GM18499 (cell line): ENCODE measurements around the gene SEL1L2.

Experiments used
- ATAC-seq: cut with Tn5 transposase; IDR thresholded peaks from one replicate; pipeline ENCODE4 v1.9.1; 2021; ENCODE audit warnings: moderate number of reproducible peaks; ENCODE audit not compliant: insufficient read depth, unreplicated experiment

SEL1L2 gene

DNA sequence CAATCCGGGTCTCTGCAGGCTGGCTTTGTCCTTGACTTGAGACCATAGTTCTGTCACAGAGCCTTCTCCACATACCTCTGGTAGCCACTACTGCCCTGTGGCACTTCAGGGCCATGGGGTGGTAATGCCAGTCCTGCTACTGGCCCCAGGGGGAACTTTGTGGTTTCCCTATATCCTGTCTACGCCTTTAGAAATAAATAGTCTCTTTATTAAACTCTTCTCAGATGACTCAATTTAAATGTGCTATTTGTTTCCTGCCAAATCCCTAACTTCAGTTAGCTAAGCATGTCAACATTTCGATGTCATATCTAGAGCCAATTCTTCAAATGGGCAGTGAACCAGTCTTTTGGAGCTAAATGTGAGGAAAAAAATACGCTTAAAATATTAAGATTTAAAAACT, 60.1 kb downstream of the SEL1L2 start:
- ATAC-seq = no peak

- no peak for ATAC-seq
Measured at GRCh38 chr20:13929836-13930235, 60.6 kb downstream of the SEL1L2 start.

DNA sequence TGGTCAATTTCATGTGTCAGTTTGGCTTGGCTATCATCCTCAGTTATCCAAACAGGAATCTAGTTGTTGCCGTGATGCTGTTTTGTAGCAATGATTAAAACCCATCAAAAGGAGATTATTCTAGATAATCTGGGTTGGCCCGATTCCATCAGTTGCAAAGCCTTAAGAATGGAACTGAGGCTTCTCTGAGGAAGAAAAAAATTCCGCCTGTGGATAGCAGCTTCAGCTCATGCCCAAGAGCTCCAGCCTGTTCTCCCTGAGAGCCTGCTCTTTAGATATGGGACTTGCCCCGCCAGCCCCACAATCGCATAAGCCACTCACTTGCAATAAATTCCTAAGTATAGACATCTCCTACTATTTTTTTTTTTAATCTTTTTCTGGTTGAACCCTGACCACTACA, 61.5 kb downstream of the SEL1L2 start:
- no peak for ATAC-seq

DNA sequence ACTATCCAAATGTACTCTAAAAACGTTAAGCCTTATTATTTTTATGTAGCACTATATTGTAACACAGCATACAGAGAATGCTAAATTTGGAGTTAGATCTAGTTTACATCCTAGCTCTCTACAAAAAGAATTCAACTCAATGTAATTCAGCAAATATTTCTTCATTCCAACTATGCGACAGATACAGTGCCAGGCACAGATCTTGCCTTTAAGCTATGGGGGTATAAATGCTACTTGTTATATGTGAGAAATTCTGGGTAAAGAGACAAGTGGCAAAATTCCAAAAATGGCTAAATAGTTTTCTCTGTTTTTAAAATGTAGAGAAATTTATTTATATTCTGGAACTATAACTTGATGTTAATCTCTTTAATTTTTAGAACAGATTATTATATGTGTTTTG, 63.2 kb downstream of the SEL1L2 start:
- no peak for ATAC-seq

DNA sequence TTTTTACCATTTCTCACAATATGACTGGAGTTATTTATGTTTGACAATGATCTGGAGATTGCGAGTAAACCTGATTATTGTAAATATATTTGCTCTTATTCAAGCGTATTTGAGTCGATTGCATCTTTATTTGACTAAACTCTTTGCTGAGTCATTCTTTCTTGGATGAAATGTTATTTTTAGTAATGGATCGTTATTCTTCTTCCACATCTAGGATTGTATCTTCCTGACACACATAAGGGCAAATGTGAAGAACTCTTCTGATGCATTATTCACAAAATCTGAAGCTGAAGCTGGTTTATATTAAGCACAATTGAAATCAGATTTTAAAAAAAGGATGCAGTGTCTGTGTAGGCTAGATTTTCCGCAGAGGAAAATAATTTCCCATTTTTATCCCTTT, 68.2 kb downstream of the SEL1L2 start:
- ATAC-seq = no peak

DNA sequence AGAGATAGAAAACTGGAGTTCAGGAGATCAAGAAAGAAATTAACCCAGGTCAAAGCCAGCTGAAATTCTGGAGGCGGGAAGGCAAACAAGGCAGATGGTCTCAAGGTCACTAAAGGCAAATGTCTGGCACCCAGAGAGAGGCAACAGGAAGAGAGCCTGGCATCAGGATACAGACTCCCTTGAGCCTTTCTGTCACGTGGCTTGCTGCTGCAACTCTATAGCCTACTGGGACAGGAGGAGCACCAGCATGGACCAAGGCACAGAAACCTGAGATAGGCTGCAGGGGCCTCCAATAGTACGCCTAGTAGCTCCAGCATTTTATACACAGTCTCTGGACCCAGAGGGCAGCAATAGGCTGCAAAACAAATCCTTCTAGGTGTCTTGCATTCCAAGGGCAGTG, 75.1 kb downstream of the SEL1L2 start:
- no peak for ATAC-seq

DNA sequence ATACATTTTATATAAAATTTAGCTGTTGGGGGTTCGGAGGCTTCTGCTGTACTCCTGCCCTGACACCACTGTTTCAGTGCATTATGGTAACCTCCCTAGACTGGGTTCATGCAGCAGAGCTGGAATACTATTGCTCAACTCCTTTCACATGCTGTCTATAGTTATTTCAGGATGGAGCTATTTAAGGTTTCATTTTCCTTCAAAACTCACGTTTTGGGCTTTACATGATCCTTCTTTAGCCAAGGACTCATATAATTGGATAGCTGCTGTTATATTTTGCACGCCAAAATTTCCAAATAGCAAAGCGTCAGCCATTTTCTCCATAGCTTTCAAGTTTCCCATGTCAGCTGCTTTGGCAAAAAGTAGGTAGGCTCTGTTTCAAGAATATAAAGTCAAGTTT, 76.8 kb downstream of the SEL1L2 start:
- ATAC-seq = no peak

DNA sequence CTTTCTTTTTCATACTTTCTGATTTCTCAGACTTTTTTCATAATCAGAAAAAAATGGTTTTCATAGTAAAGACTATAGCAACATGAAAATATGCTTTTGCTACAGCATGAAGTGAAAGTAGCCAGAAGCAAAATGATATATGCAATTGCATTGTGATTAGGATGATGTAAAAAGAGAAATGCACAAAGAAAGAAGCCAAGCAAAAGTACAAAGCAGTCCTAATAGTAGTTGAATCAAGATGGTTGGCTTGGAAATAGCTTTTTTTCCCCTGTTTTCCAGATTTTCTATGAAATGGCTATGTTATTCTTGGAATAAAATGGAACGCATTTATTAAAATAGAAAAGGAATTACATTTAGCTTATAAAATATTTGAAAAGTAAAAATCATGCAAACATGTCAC, 77.3 kb downstream of the SEL1L2 start:
- no peak for ATAC-seq

GRCh38 chr20:13910492-13910891, 79.9 kb downstream of the SEL1L2 start:
- no peak for ATAC-seq

GRCh38 chr20:13909067-13909466, 81.3 kb downstream of the SEL1L2 start:
- no peak for ATAC-seq

GRCh38 chr20:13904766-13905165, 85.6 kb downstream of the SEL1L2 start:
- ATAC-seq = no peak

- no peak for ATAC-seq
Measured at GRCh38 chr20:13900496-13900895, 89.9 kb downstream of the SEL1L2 start.

DNA sequence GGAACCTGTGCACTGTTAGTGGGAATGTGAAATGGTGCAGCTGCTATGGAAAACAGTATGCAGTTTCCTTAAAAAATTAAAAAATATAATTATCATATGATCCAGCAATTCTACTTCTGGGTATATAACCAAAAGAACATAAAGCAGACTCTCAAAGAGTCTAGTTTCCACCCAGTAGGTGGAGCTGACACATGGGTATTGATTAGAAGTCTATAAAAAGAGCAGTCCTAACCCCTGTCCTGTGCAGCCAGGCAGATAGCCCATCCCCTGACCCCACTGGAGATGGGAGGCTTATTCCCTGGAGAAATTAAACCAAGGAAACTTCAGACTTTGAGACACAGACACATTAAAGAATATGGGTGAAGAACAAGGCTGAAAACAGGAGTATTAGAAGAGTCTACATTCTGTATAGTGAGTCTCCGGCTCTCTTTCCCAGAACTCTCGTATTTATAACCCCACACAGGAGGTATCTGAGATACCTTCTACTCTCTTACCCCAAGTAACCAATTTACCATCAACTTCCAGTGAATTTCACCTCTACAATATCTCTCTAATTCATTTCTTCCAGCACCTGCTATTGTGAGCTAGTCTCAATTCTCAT, 92.3 kb downstream of the SEL1L2 start:
- ATAC-seq = no peak

DNA sequence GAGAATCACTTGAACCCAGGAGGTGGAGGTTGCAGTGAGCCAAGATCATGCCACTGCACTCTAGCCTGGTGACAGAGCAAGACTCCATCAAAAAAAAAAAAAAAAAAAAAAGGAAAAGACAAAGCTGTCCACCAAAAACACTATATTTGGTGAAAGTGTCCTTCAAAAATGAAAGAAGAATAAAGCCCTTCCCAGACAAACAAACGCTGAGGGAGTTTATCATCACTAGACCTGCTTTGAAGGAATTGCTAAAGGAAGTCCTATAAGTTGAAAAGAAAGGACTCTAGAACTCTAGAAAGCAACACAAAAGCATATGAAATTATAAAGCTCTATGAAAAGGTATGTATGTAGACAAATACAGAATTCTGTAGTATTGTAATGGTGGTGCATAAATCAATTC, 98.8 kb downstream of the SEL1L2 start:
- ATAC-seq = no peak

DNA sequence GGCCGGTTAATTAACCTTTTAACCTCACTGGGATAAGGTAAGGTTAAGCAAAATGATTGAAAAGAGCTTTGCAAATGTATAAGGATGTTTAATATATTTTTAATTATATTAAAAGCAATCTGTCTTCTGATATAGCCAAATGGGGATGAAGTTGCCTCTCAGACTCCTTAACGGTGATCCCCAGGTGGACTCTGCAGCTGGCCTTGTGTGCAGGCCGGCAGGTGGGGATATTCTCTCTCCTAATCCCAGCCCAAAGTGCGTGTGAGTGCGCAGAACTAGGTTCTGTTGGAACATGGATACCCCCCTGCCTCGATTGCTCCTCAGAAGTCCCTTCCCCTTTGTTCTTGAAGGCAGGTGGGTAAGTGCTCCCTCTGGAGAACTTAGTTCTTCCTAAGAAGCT, 105.6 kb downstream of the SEL1L2 start:
- no peak for ATAC-seq

- ATAC-seq = no peak
Measured at GRCh38 chr20:13883425-13883824, 107.0 kb downstream of the SEL1L2 start.

GRCh38 chr20:13878566-13878965, 111.8 kb downstream of the SEL1L2 start:
- ATAC-seq = no peak

GRCh38 chr20:13877793-13878192, 112.6 kb downstream of the SEL1L2 start:
- ATAC-seq = no peak

GRCh38 chr20:13875265-13875811, 115.1 kb downstream of the SEL1L2 start:
- ATAC-seq = no peak

- ATAC-seq = no peak
Measured at GRCh38 chr20:13874394-13875157, 115.8 kb downstream of the SEL1L2 start.

GRCh38 chr20:13873831-13874230, 116.6 kb downstream of the SEL1L2 start:
- ATAC-seq = no peak

DNA sequence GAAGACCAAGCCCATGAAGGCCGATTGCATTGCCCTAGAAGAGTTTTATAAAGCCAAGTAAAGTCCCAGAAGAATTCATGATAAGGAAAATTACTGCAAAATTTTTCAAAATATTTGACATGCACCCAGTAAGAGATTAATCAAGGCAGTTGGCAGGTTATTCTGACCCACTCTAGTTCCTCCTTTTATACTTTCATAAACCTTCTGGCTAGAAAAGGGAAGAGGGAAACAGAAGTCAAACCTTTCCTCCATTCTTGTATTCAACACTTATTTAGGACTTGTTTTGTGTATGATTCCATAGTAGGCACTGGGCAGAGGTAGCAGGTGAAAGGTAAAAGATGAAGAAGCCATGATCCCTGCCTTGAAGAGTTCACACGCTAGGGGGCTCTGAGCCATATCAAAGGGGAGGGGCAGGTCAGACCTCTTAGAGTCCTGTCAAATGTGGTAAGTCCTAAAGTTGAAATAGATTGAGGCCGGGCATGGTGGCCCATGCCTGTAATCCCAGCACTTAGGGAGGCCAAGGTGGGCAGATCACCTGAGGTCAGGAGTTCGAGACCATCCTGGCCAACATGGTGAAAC, 120.2 kb downstream of the SEL1L2 start:
- ATAC-seq = no peak
